ENCODE data around the gene EPHB1. TPM values are rescaled to one million over a fixed set of nuclear protein-coding genes. Genes with fewer than 3 reads are reported as not detected.

The EPHB1 gene
- total RNA-seq, 1 experiment from 2014 or later = 0.86 TPM

DNA sequence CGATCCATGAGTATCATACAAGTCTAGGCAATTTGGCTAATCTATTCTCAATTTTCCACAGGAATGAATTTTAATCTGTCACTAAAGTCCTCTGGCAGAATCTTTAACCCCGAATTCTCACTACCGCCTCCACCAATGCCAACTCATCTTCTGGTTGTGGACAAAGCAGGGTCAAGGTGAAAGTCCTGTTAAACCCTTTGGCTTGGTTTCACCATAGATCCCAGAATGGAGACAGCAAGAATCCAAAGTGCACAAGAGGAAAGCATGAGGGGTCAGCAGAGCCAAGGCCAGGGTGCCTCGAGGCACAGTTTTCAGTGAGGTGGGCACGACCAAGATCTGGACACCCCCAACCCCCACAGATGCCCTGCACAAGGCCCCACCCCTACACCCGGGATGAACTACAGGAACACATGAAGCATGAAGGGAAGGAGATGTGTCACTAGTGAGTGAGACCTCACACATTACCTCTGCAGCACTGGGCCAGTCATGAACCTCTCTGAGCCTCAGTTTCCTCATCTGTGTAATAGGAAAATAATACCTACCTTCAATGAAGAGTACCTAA, 466.2 kb downstream of the EPHB1 start:
- no TSS peak for BruUV-seq (replicated peaks)
- ChIA-PET POLR2A (no interaction called here), CTCF (no interaction called here), RAD21 (ENCODE audit: low non-redundant PET in 1 of 2, low total read pairs in 2 of 2, uncharacterized antibody in 2 of 2, unreplicated experiment in 2 of 2) (no interaction called here)
- Histone ChIP-seq H3K4me2 (ENCODE audit: low read length) (no peak overlapping the region), H4K20me1 (ENCODE audit: insufficient read depth) (no peaks in the 10 kb centered on the region), H3K9me3 (ENCODE audit: control insufficient read depth in 1 of 2, insufficient read depth in 1 of 2, low read depth in 1 of 2, low read length in 2 of 2) (no peaks in the 10 kb centered on the region), H3K9me2 (ENCODE audit: insufficient read depth) (no peaks in the 10 kb centered on the region), H3K4me3 (replicated peaks in 1 of 2; ENCODE audit: low read depth in 1 of 2, low read length in 2 of 2) (no peak overlapping the region), H3K4me1 (ENCODE audit: control insufficient read depth in 1 of 2, insufficient read depth in 2 of 2, low read length in 2 of 2) (no peaks in the 10 kb centered on the region), H3K9ac (ENCODE audit: low read length) (no peak overlapping the region), H3K79me2 (ENCODE audit: insufficient read depth, low read length) (no peaks in the 10 kb centered on the region), H3K27ac (ENCODE audit: low read depth, low read length) (no peak overlapping the region), H3K36me3 (ENCODE audit: control insufficient read depth in 1 of 2, insufficient read depth in 2 of 2, low read length in 2 of 2) (no peaks in the 10 kb centered on the region), H2AFZ (ENCODE audit: low read depth, low read length, poor library complexity, severe bottlenecking) (no peak overlapping the region), H3K27me3 (ENCODE audit: insufficient read depth, low read length) (peaks cover 14% of the 10 kb centered on the region)
- intact Hi-C loops (cut with micrococcal nuclease) = no loop called here
- no peak for DNase-seq (ENCODE audit: low read depth, low spot score)
- TF ChIP-seq, protein P1, sequence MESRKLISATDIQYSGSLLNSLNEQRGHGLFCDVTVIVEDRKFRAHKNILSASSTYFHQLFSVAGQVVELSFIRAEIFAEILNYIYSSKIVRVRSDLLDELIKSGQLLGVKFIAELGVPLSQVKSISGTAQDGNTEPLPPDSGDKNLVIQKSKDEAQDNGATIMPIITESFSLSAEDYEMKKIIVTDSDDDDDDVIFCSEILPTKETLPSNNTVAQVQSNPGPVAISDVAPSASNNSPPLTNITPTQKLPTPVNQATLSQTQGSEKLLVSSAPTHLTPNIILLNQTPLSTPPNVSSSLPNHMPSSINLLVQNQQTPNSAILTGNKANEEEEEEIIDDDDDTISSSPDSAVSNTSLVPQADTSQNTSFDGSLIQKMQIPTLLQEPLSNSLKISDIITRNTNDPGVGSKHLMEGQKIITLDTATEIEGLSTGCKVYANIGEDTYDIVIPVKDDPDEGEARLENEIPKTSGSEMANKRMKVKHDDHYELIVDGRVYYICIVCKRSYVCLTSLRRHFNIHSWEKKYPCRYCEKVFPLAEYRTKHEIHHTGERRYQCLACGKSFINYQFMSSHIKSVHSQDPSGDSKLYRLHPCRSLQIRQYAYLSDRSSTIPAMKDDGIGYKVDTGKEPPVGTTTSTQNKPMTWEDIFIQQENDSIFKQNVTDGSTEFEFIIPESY (IDR thresholded peaks at IDR 0.05; ENCODE audit: extremely low read depth, insufficient replicate concordance, low read length) = no peak
- no peak for TF ChIP-seq ZFX (IDR thresholded peaks at IDR 0.05)
- TF ChIP-seq, protein P2, sequence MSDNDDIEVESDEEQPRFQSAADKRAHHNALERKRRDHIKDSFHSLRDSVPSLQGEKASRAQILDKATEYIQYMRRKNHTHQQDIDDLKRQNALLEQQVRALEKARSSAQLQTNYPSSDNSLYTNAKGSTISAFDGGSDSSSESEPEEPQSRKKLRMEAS (IDR thresholded peaks at IDR 0.05) = no peak
- no peak for ATAC-seq

DNA sequence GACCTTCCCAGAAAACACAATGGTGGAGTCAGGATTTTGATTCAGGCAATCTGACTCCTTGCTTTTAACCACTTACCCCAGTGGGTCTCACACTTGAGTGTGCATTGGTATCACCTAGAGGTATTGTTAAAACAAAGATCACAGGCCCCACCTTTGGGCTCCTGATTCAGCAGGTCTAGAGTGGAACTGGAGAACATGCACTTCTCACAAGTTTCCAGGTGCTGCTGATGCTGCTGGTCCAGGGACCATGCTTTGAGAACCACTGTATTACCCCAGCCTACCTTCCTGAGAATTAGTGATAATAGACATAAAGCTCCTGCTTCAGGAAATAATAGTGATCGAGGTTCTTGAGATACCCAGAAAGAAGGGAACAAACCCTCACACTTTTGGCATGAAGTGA, 466.9 kb downstream of the EPHB1 start:
- ATAC-seq (no peak), DNase-seq (ENCODE audit: low read depth, low spot score) (no peak)
- Histone ChIP-seq H3K9me3 (ENCODE audit: control insufficient read depth in 1 of 2, insufficient read depth in 1 of 2, low read depth in 1 of 2, low read length in 2 of 2) (no peaks in the 10 kb centered on the region), H3K4me3 (replicated peaks in 1 of 2; ENCODE audit: low read depth in 1 of 2, low read length in 2 of 2) (no peak overlapping the region), H3K4me1 (ENCODE audit: control insufficient read depth in 1 of 2, insufficient read depth in 2 of 2, low read length in 2 of 2) (no peaks in the 10 kb centered on the region), H3K4me2 (ENCODE audit: low read length) (no peak overlapping the region), H3K79me2 (ENCODE audit: insufficient read depth, low read length) (no peaks in the 10 kb centered on the region), H3K9ac (ENCODE audit: low read length) (no peak overlapping the region), H3K27me3 (ENCODE audit: insufficient read depth, low read length) (peaks cover 14% of the 10 kb centered on the region), H3K27ac (ENCODE audit: low read depth, low read length) (no peak overlapping the region), H2AFZ (ENCODE audit: low read depth, low read length, poor library complexity, severe bottlenecking) (no peak overlapping the region), H4K20me1 (ENCODE audit: insufficient read depth) (no peaks in the 10 kb centered on the region), H3K36me3 (ENCODE audit: control insufficient read depth in 1 of 2, insufficient read depth in 2 of 2, low read length in 2 of 2) (no peaks in the 10 kb centered on the region), H3K9me2 (ENCODE audit: insufficient read depth) (no peaks in the 10 kb centered on the region)
- intact Hi-C loops (cut with micrococcal nuclease) = no loop called here
- RAD21 ChIA-PET (ENCODE audit: low non-redundant PET in 1 of 2, low total read pairs in 2 of 2, uncharacterized antibody in 2 of 2, unreplicated experiment in 2 of 2) = no interaction called here
- BruUV-seq (replicated peaks) = no TSS peak
- TF ChIP-seq EZH2 (IDR thresholded peaks at IDR 0.05) = no peak
- CTCF ChIA-PET = no interaction called here
- POLR2A ChIA-PET = no interaction called here

All from HCT116 (cell line).